IMR-90 (cell line): ENCODE measurements around the gene RAI14. TPM values are rescaled to one million over a fixed set of nuclear protein-coding genes. Genes with fewer than 3 reads are reported as not detected.

Experiments used
- ATAC-seq: fragments of 200-7000 bp; cut with Tn5 transposase; 2 replicates; pipeline ENCODE4 v1.9.1; 2020; ENCODE audit warnings: low read depth, mild to moderate bottlenecking, moderate library complexity
- BruUV-seq: library from RNA; stranded (reverse); fragments of 400-500 nt; replicated peaks from 2 replicates; lab custom pipeline; 2021; lab: Mats Ljungman, UMichigan
- CTCF ChIA-PET: fragments of 300-600 bp; formaldehyde crosslinking; extraction: SDS; loops from one replicate; lab custom pipeline; 2021; ENCODE audit warnings: antibody characterized with exemption; lab: Yijun Ruan, JAX
- POLR2A ChIA-PET: fragments of 300-600 bp; sonication (Branson Sonifier 250); formaldehyde crosslinking; loops from one replicate; lab custom pipeline; 2022; ENCODE audit warnings: antibody characterized with exemption; ENCODE audit not compliant: unreplicated experiment; lab: Charles Lee
- DNase-seq: peaks from one replicate; pipeline ENCODE4 v3.0.0; 2013
- H2AFZ ChIP-seq: replicated peaks from 2 replicates; pipeline ENCODE3; 2013; ENCODE audit warnings: low read length, mild to moderate bottlenecking; ENCODE audit not compliant: poor library complexity
- H2AK5ac ChIP-seq: 2 replicates; pipeline ENCODE4 v1.6.1; 2013; ENCODE audit warnings: low read depth, low read length, inconsistent platforms
- H2AK9ac ChIP-seq: replicated peaks from 2 replicates; pipeline ENCODE3; 2013; ENCODE audit warnings: mild to moderate bottlenecking, low read depth, low read length, moderate library complexity; ENCODE audit not compliant: poor library complexity
- H2BK120ac ChIP-seq: 2 replicates; pipeline ENCODE4 v1.6.1; 2013; ENCODE audit warnings: low read depth, low read length, inconsistent platforms
- H2BK15ac ChIP-seq: 3 replicates; pipeline ENCODE4 v1.6.1; 2013; ENCODE audit warnings: low read depth, low read length, inconsistent platforms
- H2BK20ac ChIP-seq: 2 replicates; pipeline ENCODE4 v1.6.1; 2013; ENCODE audit warnings: low read depth, mild to moderate bottlenecking, inconsistent platforms, low read length, moderate library complexity
- H2BK5ac ChIP-seq: 2 replicates; pipeline ENCODE4 v1.6.1; 2013; ENCODE audit warnings: mild to moderate bottlenecking, low read depth, low read length, inconsistent platforms; ENCODE audit not compliant: poor library complexity, severe bottlenecking
- H3K14ac ChIP-seq: replicated peaks from 2 replicates; pipeline ENCODE4 v1.6.1; 2013; ENCODE audit warnings: low read depth, low read length, inconsistent platforms
- H3K18ac ChIP-seq: 2 replicates; pipeline ENCODE4 v1.6.1; 2013; ENCODE audit warnings: low read depth, low read length, control low read depth
- H3K23ac ChIP-seq: 2 replicates; pipeline ENCODE4 v1.6.1; 2013; ENCODE audit warnings: low read depth, low read length, inconsistent platforms
- H3K27ac ChIP-seq: 2 replicates; pipeline ENCODE4 v1.5.1; 2013; ENCODE audit warnings: mild to moderate bottlenecking, control low read depth, low read length; ENCODE audit not compliant: insufficient read depth
- H3K27me3 ChIP-seq: 2 replicates; pipeline ENCODE4 v1.6.1; 2013; ENCODE audit warnings: low read length; ENCODE audit not compliant: control insufficient read depth, insufficient read depth
- H3K36me3 ChIP-seq: 2 replicates; pipeline ENCODE4 v1.6.1; 2013; ENCODE audit warnings: low read length, mixed read lengths; ENCODE audit not compliant: control insufficient read depth, insufficient read depth
- H3K4ac ChIP-seq: 2 replicates; pipeline ENCODE4 v1.6.1; 2013; ENCODE audit warnings: low read depth, low read length, inconsistent platforms
- H3K4me1 ChIP-seq: 2 replicates; pipeline ENCODE4 v1.6.1; 2013; ENCODE audit warnings: low read length, mixed read lengths; ENCODE audit not compliant: control insufficient read depth, insufficient read depth
- H3K4me2 ChIP-seq: 2 replicates; pipeline ENCODE4 v1.6.1; 2013; ENCODE audit warnings: low read depth, mild to moderate bottlenecking, control low read depth, low read length, moderate library complexity
- H3K4me3 ChIP-seq: 2 replicates; pipeline ENCODE4 v1.5.1; 2013; ENCODE audit warnings: low read depth, mild to moderate bottlenecking, control low read depth, low read length, moderate library complexity; ENCODE audit not compliant: insufficient read depth
- H3K56ac ChIP-seq: 2 replicates; pipeline ENCODE4 v1.6.1; 2013; ENCODE audit warnings: low read length, inconsistent platforms; ENCODE audit not compliant: insufficient read depth; ENCODE audit errors: extremely low read depth
- H3K79me1 ChIP-seq, 2 experiments: 2 replicates each; pipeline ENCODE4 v1.6.1; 2013; ENCODE audit warnings: low read length in 2 of 2, inconsistent platforms in 1 of 2, low read depth in 1 of 2
- H3K9ac ChIP-seq: 2 replicates; pipeline ENCODE4 v1.6.1; 2013; ENCODE audit warnings: low read depth, low read length, control low read depth
- H3K9me1 ChIP-seq: 2 replicates; pipeline ENCODE4 v1.6.1; 2013; ENCODE audit warnings: low read length, inconsistent platforms; ENCODE audit not compliant: insufficient read depth
- H3K9me3 ChIP-seq: 2 replicates; pipeline ENCODE4 v1.6.1; 2013; ENCODE audit warnings: low read length; ENCODE audit not compliant: control insufficient read depth, insufficient read depth
- H4K20me1 ChIP-seq: 2 replicates; pipeline ENCODE4 v1.6.1; 2013; ENCODE audit warnings: low read length, inconsistent platforms; ENCODE audit not compliant: insufficient read depth
- H4K5ac ChIP-seq: 2 replicates; pipeline ENCODE4 v1.6.1; 2013; ENCODE audit warnings: mild to moderate bottlenecking, low read depth, low read length, control low read depth
- H4K8ac ChIP-seq, 2 experiments: 2 replicates each; pipeline ENCODE4 v1.6.1; 2013; ENCODE audit warnings: low read depth in 2 of 2, low read length in 2 of 2, control low read depth in 1 of 2, inconsistent platforms in 1 of 2
- H4K91ac ChIP-seq: 2 replicates; pipeline ENCODE4 v1.6.1; 2013; ENCODE audit warnings: low read depth, low read length, inconsistent platforms; ENCODE audit not compliant: insufficient read depth
- BHLHE40 ChIP-seq: fragments of 150-350 bp; IDR thresholded peaks from 2 replicates; pipeline ENCODE4 v1.6.1; 2016; ENCODE audit warnings: mild to moderate bottlenecking, low read depth, low read length
- CEBPB ChIP-seq: IDR thresholded peaks from 2 replicates; pipeline ENCODE4 v1.6.1; 2012; ENCODE audit warnings: low read depth, low read length, improper control_type of control experiment
- FOS ChIP-seq: fragments of 150-350 bp; IDR thresholded peaks from 2 replicates; pipeline ENCODE4 v1.6.1; 2016; ENCODE audit warnings: low read depth, low read length
- MXI1 ChIP-seq: IDR thresholded peaks from 2 replicates; pipeline ENCODE4 v1.6.1; 2012; ENCODE audit warnings: low read depth, mild to moderate bottlenecking, low read length, moderate library complexity, borderline replicate concordance
- RAD21 ChIP-seq: IDR thresholded peaks from 2 replicates; pipeline ENCODE4 v1.6.1; 2012; ENCODE audit warnings: low read length, improper control_type of control experiment
- RCOR1 ChIP-seq: IDR thresholded peaks from 2 replicates; pipeline ENCODE4 v1.6.1; 2012; ENCODE audit warnings: mild to moderate bottlenecking, low read length, improper control_type of control experiment; ENCODE audit not compliant: insufficient replicate concordance
- WGBS, 2 experiments: methylation state at CpG; one replicate each; pipeline versions ENCODE4 v1.1.5 to v1.1.7; 2013; ENCODE audit warnings: missing lambda C conversion rate in 2 of 2; ENCODE audit not compliant: insufficient read length in 1 of 2; ENCODE audit errors: extremely low coverage in 2 of 2; 5-methylcytosine and 5-hydroxymethylcytosine counted together
- dilution Hi-C: fragments of 300-500 bp; cut with HindIII; formaldehyde crosslinking; loops from one replicate; pipeline ENCODE4 v1.14.3; 2018; ENCODE audit warnings: low sequenced_read_pairs; ENCODE audit not compliant: unreplicated experiment
- in situ Hi-C: fragments of 300-500 bp; cut with MboI; formaldehyde crosslinking; loops from 3 replicates; pipeline ENCODE4 v1.14.3; 2019; ENCODE audit warnings: low sequenced_read_pairs, inconsistent platforms, mixed read lengths
- intact Hi-C: fragments of 100-400 bp; cut with micrococcal nuclease; formaldehyde crosslinking; loops from 2 replicates; pipeline ENCODE4 v1.10.0; 2022
- polyA plus RNA-seq, 3 experiments: library from polyadenylated mRNA; depleted of rRNA; stranded (reverse); fragments of >200 nt; gene quantifications; 2 replicates each; pipeline ENCODE4 v1.2.3, GENCODE V29; 2012; ENCODE audit warnings: low replicate concordance in 1 of 3
- total RNA-seq: library from RNA; depleted of rRNA; stranded (reverse); fragments of >200 nt; gene quantifications from 2 replicates; pipeline ENCODE4 v1.2.3, GENCODE V29; 2012
- TF ChIP-seq, protein P1 (sequence below): conservative IDR thresholded peaks from 2 replicates; pipeline ENCODE4 v1.5.1; 2012; ENCODE audit warnings: mild to moderate bottlenecking, low read depth, low read length, improper control_type of control experiment
- TF ChIP-seq, protein P2 (sequence below): fragments of 150-350 bp; IDR thresholded peaks from 2 replicates; pipeline ENCODE4 v1.6.1; 2017; ENCODE audit warnings: mild to moderate bottlenecking, antibody characterized with exemption, low read length, low read depth

RAI14 gene
- total and polyA plus RNA-seq, 2 of the 4 experiments (the other 2 are of a cell fraction): 221 to 267 TPM

GRCh38 chr5:34789639-34790038, 133.5 kb downstream of the RAI14 start:
- peaks cover 14 to 71% of the 10 kb centered on the region in 2 experiments for H3K79me1 ChIP-seq
- no CpG with 5 or more reads among the region's 2 CpGs for WGBS, 2 experiments
- no peak overlapping the region for H3K9ac ChIP-seq
- in situ Hi-C loops: no loop called here
- H4K8ac ChIP-seq: peak overlapping the region in 1 of 2 experiments; percentile 28; a peak in 1 of 4 replicates
- CTCF ChIA-PET: no interaction called here
- H2BK15ac ChIP-seq: no peak overlapping the region
- no peak overlapping the region for H4K5ac ChIP-seq
- no peak overlapping the region for H3K14ac ChIP-seq
- H3K4me2 ChIP-seq: no peak overlapping the region
- H2BK20ac ChIP-seq: no peak overlapping the region
- peaks cover 6% of the 10 kb centered on the region for H3K4me1 ChIP-seq
- no peaks in the 10 kb centered on the region for H3K27me3 ChIP-seq
- H3K9me3 ChIP-seq: peaks cover 4% of the 10 kb centered on the region; the same call in 1 of the 2 replicates
- intact Hi-C loops: no loop called here
- BruUV-seq: no TSS peak
- no peak overlapping the region for H4K91ac ChIP-seq
- H3K27ac ChIP-seq: no peak overlapping the region
- dilution Hi-C loops: no loop called here
- peaks cover 12% of the 10 kb centered on the region for H3K9me1 ChIP-seq
- H2BK5ac ChIP-seq: peak overlapping the region; percentile 44
- DNase-seq: no peak
- H2AFZ ChIP-seq: no peak overlapping the region
- H2AK9ac ChIP-seq: no peak overlapping the region
- H3K23ac ChIP-seq: peak overlapping the region; percentile 43; the same call in 1 of the 2 replicates
- no peak overlapping the region for H3K4ac ChIP-seq
- TF ChIP-seq BHLHE40 (no peak), RCOR1 (no peak), CEBPB (no peak), MXI1 (no peak), FOS (no peak), RAD21 (no peak)
- TF ChIP-seq, protein P1, sequence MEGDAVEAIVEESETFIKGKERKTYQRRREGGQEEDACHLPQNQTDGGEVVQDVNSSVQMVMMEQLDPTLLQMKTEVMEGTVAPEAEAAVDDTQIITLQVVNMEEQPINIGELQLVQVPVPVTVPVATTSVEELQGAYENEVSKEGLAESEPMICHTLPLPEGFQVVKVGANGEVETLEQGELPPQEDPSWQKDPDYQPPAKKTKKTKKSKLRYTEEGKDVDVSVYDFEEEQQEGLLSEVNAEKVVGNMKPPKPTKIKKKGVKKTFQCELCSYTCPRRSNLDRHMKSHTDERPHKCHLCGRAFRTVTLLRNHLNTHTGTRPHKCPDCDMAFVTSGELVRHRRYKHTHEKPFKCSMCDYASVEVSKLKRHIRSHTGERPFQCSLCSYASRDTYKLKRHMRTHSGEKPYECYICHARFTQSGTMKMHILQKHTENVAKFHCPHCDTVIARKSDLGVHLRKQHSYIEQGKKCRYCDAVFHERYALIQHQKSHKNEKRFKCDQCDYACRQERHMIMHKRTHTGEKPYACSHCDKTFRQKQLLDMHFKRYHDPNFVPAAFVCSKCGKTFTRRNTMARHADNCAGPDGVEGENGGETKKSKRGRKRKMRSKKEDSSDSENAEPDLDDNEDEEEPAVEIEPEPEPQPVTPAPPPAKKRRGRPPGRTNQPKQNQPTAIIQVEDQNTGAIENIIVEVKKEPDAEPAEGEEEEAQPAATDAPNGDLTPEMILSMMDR: no peak
- TF ChIP-seq, protein P2, sequence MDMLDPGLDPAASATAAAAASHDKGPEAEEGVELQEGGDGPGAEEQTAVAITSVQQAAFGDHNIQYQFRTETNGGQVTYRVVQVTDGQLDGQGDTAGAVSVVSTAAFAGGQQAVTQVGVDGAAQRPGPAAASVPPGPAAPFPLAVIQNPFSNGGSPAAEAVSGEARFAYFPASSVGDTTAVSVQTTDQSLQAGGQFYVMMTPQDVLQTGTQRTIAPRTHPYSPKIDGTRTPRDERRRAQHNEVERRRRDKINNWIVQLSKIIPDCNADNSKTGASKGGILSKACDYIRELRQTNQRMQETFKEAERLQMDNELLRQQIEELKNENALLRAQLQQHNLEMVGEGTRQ: no peak
- no peak overlapping the region for H2BK120ac ChIP-seq
- H3K4me3 ChIP-seq: no peak overlapping the region
- no peak overlapping the region for H3K18ac ChIP-seq
- H3K56ac ChIP-seq: no peak overlapping the region
- H4K20me1 ChIP-seq: peaks cover 79% of the 10 kb centered on the region
- POLR2A ChIA-PET: no interaction called here
- ATAC-seq: no peak
- H3K36me3 ChIP-seq: peaks cover 11% of the 10 kb centered on the region
- H2AK5ac ChIP-seq: no peak overlapping the region
